ENCODE data around the gene JUND. TPM values are rescaled to one million over a fixed set of nuclear protein-coding genes. Genes with fewer than 3 reads are reported as not detected.
"Not testable (repeated sequence)": the region's sequence is repeated elsewhere in the genome, so short reads cannot be mapped to it uniquely, and the experiment has no call there.

Gene JUND
- total and polyA plus RNA-seq, 3 donors from 2014 or later, result 96.4 to 654 (median 615) TPM

GRCh38 chr19:18326772-18327171 lies 45.4 kb upstream of the JUND start:
- Histone ChIP-seq H3K27ac (no peak overlapping the region), H3K4me3 (no peak overlapping the region), H3K9me3 (no peaks in the 10 kb centered on the region), H3K4me1 (peaks cover 20% of the 10 kb centered on the region), H3K27me3 (no peaks in the 10 kb centered on the region), H3K36me3 (ENCODE audit: low read depth, missing control alignments) (no peaks in the 10 kb centered on the region)
- intact Hi-C loops (cut with DNase I; ENCODE audit: low total_unique reads), result no loop called here
- no peak for DNase-seq
- TF ChIP-seq POLR2A (IDR thresholded peaks at IDR 0.05) (no peak), CTCF (IDR thresholded peaks at IDR 0.05) (no peak)
- 90 to 92% methylated on average over 2 to 5 of the region's 5 CpGs for WGBS, 2 donors

GRCh38 chr19:18324373-18324731 lies 42.9 kb upstream of the JUND start:
- H3K4me3 ChIP-seq; H3K27me3 ChIP-seq; H3K9me3 ChIP-seq; H3K36me3 ChIP-seq (ENCODE audit: low read depth, missing control alignments); DNase-seq: not testable (repeated sequence)
- WGBS, 2 donors, result 49 to 52% methylated on average over 6 of the region's 6 CpGs
- intact Hi-C loops (cut with DNase I; ENCODE audit: low total_unique reads), result loop anchor here (5.0 kb wide), 1 partner anchor 47 kb away; no protein-coding TSS in a partner anchor
- Histone ChIP-seq H3K4me1 (peaks cover 28% of the 10 kb centered on the region), H3K27ac (peak overlapping the region in 1 of 2 donors; percentile 85)

- H3K4me3 ChIP-seq, result peak within 1 kb of the TSS; percentile 76 to 84
- intact Hi-C loops (cut with DNase I; ENCODE audit: low total_unique reads), result loop anchor here (5.0 kb wide), 1 partner anchor 46 kb away; no protein-coding TSS in a partner anchor
- H3K27ac ChIP-seq, result peak within 1 kb of the TSS; percentile 85 to 94
- peak; percentile 99 for DNase-seq
- no peaks in the 10 kb centered on the region for H3K27me3 ChIP-seq
- H3K9me3 ChIP-seq, result no peaks in the 10 kb centered on the region
- TF ChIP-seq POLR2A (IDR thresholded peaks at IDR 0.05), result peak; percentile 29
- TF ChIP-seq CTCF (IDR thresholded peaks at IDR 0.05), result peak in 1 of 3 experiments; percentile 35
- H3K4me1 ChIP-seq, result peaks cover 24% of the 10 kb centered on the region
- 0% methylated on average over 30 to 73 of the region's 75 CpGs for WGBS, 2 donors
- H3K36me3 ChIP-seq (ENCODE audit: low read depth, missing control alignments), result no peaks in the 10 kb centered on the region
Observed at GRCh38 chr19:18322759-18323460, 41.5 kb upstream of the JUND start, which contains the start of gene LSM4. Gene LSM4, minus strand, starts transcription at chr19:18323076. Its CDS starts 56 bp downstream, at chr19:18323020.

GRCh38 chr19:18322318-18322758 lies 40.9 kb upstream of the JUND start:
- no peak for TF ChIP-seq POLR2A (IDR thresholded peaks at IDR 0.05)
- no peak for TF ChIP-seq CTCF (IDR thresholded peaks at IDR 0.05)
- DNase-seq, result peak; percentile 60
- Histone ChIP-seq H3K27me3 (no peaks in the 10 kb centered on the region), H3K36me3 (ENCODE audit: low read depth, missing control alignments) (no peaks in the 10 kb centered on the region), H3K27ac (peak overlapping the region; percentile 68 to 94), H3K9me3 (no peaks in the 10 kb centered on the region), H3K4me3 (peak overlapping the region; percentile 76 to 84), H3K4me1 (peaks cover 24% of the 10 kb centered on the region)
- intact Hi-C loops (cut with DNase I; ENCODE audit: low total_unique reads), result loop anchor here (5.0 kb wide), 1 partner anchor 45 kb away; no protein-coding TSS in a partner anchor
- WGBS, 2 donors, result 2 to 6% methylated on average over 7 of the region's 7 CpGs

DNA sequence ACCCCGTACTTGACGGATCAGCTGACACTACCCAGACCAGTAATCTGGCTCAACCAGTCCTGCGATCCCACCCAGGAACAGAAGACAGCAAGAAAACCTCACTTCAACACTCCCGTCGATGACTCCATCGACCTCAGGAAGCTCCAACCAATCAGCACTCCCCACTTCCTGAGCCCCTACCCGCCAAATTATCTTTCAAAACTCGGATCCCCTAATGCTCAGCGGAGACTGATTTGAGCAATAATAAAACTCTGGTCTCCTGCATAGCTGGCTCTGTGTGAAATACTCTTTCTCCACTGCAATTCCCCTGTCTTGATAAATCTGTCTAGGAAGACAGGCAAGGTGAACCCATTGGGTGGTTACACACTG lies 40.3 kb upstream of the JUND start:
- H3K4me3 ChIP-seq, result peak overlapping the region in 1 of 2 donors; percentile 84

More for the DNA sequence above, 40.3 kb upstream of the JUND start:
- intact Hi-C loops (cut with DNase I; ENCODE audit: low total_unique reads), result loop anchor here (5.0 kb wide), 1 partner anchor 44 kb away; no protein-coding TSS in a partner anchor
- DNase-seq, result no peak
- Histone ChIP-seq H3K4me1 (peaks cover 24% of the 10 kb centered on the region), H3K27ac (peak overlapping the region in 1 of 2 donors; percentile 68), H3K9me3 (no peaks in the 10 kb centered on the region), H3K36me3 (ENCODE audit: low read depth, missing control alignments) (no peaks in the 10 kb centered on the region), H3K27me3 (no peaks in the 10 kb centered on the region)
- WGBS, 2 donors, result 18 to 36% methylated on average over 9 of the region's 9 CpGs
- TF ChIP-seq CTCF (IDR thresholded peaks at IDR 0.05), result no peak
- no peak for TF ChIP-seq POLR2A (IDR thresholded peaks at IDR 0.05)
